Left lung (tissue), 10 donors: ENCODE data around the gene FARP2. TPM values are rescaled to one million over a fixed set of nuclear protein-coding genes. Genes with fewer than 3 reads are reported as not detected.

Experiments
- ATAC-seq: fragments of 200-7000 bp; cut with Tn5 transposase; one replicate; pipeline ENCODE4 v1.9.1; 2020; ENCODE audit warnings: moderate library complexity
- DNase-seq, 4 donors: peaks; one replicate each; pipeline ENCODE4 v3.0.0-alpha.2; 2013 to 2020
- H3K27ac ChIP-seq, 2 donors: fragments of 200-600 bp; sonication (generic) in 1 of 2; one replicate each; pipeline versions ENCODE4 v1.5.0 to v1.8.0; 2020 to 2021
- H3K27me3 ChIP-seq, 2 donors: fragments of 200-600 bp; sonication (generic) in 1 of 2; one replicate each; pipeline versions ENCODE4 v1.5.0 to v1.8.0; 2020 to 2021
- H3K36me3 ChIP-seq, 2 donors: fragments of 200-600 bp; sonication (generic) in 1 of 2; one replicate each; pipeline versions ENCODE4 v1.5.0 to v1.8.0; 2020 to 2021
- H3K4me1 ChIP-seq, 2 donors: fragments of 200-600 bp; one replicate each; pipeline ENCODE4 v1.8.0; 2021
- H3K4me3 ChIP-seq, 2 donors: fragments of 200-600 bp; sonication (generic) in 1 of 2; one replicate each; pipeline versions ENCODE4 v1.5.0 to v1.8.0; 2020 to 2021; ENCODE audit warnings: mild to moderate bottlenecking in 1 of 2
- H3K9me3 ChIP-seq, 2 donors: fragments of 200-600 bp; sonication (generic) in 1 of 2; one replicate each; pipeline versions ENCODE4 v1.5.0 to v1.8.0; 2020 to 2021
- intact Hi-C, 2 donors: fragments of 100-400 bp; cut with DNase I; formaldehyde crosslinking; loops; one replicate each; pipeline versions ENCODE4 v1.11.2 to v1.14.2; 2022
- polyA plus RNA-seq, 6 donors: library from polyadenylated mRNA; unstranded; fragments of 120-200 nt; gene quantifications; one replicate each; pipeline ENCODE4 v1.2.1, GENCODE V29; 2013; ENCODE audit not compliant: insufficient read length in 6 of 6
- total RNA-seq, 2 donors: library from RNA; stranded (reverse); fragmentation: NEBNext Ultra II Directional; extraction: Animal tissue kit (Norgen Biotek cat#: 25700); gene quantifications; one replicate each; pipeline ENCODE4 v1.2.1, GENCODE V29; 2021
- TF ChIP-seq, protein P1 (sequence below), 2 donors: fragments of 200-600 bp; sonication (generic) in 1 of 2; IDR thresholded peaks; one replicate each; pipeline versions ENCODE4 v1.5.0 to v1.8.0; 2021; ENCODE audit warnings: antibody characterized with exemption in 2 of 2
- donor health status: DM: no; HTN: yes; CAD: no.
- donor health status: DM: no; HTN: no; CAD: no.

FARP2 gene
- total and polyA plus RNA-seq, 8 donors, result 32.2 to 54.8 (median 49.9) TPM

DNA sequence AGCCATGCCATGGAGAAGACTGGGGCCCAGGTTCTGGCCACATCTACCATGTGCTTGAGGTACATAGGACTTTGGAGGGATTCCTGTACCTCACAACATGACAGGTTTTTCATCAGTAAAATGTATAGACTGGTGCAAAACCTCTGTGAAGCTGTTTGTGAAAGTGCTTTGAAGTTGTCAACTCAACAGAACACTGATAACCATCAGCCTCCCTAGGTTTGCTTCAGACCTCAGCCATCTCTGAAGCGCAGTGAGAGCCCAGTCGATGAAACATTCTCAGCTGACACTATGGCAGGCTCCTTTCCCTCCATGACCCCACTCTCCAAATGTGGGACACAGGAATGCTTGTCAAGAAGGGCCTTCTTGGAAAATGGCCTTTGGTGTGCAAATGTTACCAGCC lies 113.7 kb downstream of the FARP2 start:
- Histone ChIP-seq H3K9me3 (no peaks in the 10 kb centered on the region), H3K27me3 (no peaks in the 10 kb centered on the region), H3K27ac (no peak overlapping the region), H3K4me1 (no peaks in the 10 kb centered on the region), H3K4me3 (no peak overlapping the region), H3K36me3 (no peaks in the 10 kb centered on the region)
- DNase-seq (no peak), ATAC-seq (no peak)
- intact Hi-C loops, result no loop called here
- TF ChIP-seq, protein P1, sequence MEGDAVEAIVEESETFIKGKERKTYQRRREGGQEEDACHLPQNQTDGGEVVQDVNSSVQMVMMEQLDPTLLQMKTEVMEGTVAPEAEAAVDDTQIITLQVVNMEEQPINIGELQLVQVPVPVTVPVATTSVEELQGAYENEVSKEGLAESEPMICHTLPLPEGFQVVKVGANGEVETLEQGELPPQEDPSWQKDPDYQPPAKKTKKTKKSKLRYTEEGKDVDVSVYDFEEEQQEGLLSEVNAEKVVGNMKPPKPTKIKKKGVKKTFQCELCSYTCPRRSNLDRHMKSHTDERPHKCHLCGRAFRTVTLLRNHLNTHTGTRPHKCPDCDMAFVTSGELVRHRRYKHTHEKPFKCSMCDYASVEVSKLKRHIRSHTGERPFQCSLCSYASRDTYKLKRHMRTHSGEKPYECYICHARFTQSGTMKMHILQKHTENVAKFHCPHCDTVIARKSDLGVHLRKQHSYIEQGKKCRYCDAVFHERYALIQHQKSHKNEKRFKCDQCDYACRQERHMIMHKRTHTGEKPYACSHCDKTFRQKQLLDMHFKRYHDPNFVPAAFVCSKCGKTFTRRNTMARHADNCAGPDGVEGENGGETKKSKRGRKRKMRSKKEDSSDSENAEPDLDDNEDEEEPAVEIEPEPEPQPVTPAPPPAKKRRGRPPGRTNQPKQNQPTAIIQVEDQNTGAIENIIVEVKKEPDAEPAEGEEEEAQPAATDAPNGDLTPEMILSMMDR (IDR thresholded peaks at IDR 0.05), result no peak

DNA sequence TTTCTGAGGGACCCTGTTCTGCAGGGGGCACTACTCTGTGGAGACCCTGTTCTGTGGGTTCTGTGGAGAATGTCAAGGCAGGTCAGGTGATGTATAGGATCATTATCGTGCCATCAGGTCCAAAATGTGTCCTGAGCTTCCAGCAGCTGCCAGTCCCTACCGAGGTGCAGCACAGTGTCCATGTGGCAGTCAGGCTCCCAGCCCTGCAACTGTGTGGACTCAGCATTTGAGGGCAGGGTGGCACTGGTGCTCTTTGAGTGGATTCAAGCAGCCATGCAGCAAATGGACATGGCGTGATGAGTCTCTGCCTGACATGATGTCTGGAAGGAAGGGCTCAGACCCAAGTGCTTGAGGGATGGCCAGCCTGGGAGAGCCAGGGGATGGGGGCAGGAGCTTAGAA lies 117.3 kb downstream of the FARP2 start:
- ATAC-seq (no peak), DNase-seq (no peak)
- TF ChIP-seq, protein P1 (IDR thresholded peaks at IDR 0.05), result no peak
- intact Hi-C loops, result no loop called here
- Histone ChIP-seq H3K27me3 (no peaks in the 10 kb centered on the region), H3K9me3 (no peaks in the 10 kb centered on the region), H3K4me1 (no peaks in the 10 kb centered on the region), H3K36me3 (no peaks in the 10 kb centered on the region), H3K27ac (no peak overlapping the region), H3K4me3 (no peak overlapping the region)

DNA sequence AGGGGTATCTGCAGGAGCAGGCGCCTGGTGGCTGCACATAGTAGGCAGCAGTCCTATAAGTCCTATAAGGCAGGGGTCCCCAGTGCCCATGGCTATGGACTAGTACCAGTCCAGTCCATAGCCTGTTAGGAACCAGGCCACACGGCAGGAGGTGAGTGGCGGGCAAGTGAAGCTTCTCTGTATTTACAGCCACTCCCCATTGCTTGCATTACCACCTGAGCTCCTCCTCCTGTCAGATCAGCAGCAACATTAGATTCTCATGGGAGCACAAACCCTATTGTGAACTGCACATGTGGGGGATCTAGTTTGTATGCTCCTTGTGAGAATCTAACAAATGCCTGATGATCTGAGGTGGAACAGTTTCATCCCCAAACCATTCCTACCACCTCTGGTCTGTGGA lies 119.2 kb downstream of the FARP2 start:
- ATAC-seq, result no peak
- Histone ChIP-seq H3K27ac (no peak overlapping the region), H3K27me3 (no peaks in the 10 kb centered on the region), H3K36me3 (peaks cover 0 to 9% of the 10 kb centered on the region in 2 donors), H3K4me3 (no peak overlapping the region), H3K4me1 (no peaks in the 10 kb centered on the region), H3K9me3 (no peaks in the 10 kb centered on the region)
- intact Hi-C loops, result no loop called here
- no peak for DNase-seq
- TF ChIP-seq, protein P1 (IDR thresholded peaks at IDR 0.05), result no peak

DNA sequence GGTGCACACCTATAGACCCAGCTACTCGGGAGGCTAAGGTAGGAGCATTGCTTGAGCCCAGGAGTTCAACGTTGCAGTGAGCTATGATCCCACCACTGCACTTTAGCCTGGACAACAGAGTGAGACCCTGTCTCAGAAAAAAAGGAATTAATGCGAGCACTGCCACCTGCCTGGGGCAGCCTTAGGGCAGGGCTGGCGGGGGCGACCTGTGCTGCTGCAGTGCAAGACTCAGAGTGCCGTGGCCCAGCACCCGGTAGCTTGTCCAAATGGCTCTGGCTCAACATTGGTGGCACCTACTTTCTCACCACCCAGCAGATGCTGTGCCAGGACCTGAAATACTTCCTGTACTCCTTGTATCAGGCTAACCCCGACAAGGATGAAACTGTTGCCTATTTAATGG lies 122.1 kb downstream of the FARP2 start:
- H3K4me3 ChIP-seq, result no peak overlapping the region
- H3K27me3 ChIP-seq, result no peaks in the 10 kb centered on the region
- TF ChIP-seq, protein P1 (IDR thresholded peaks at IDR 0.05), result no peak
- ATAC-seq, result no peak
- H3K36me3 ChIP-seq, result peaks cover 0 to 9% of the 10 kb centered on the region in 2 donors
- H3K9me3 ChIP-seq, result no peaks in the 10 kb centered on the region
- DNase-seq, result no peak
- intact Hi-C loops, result no loop called here
- no peaks in the 10 kb centered on the region for H3K4me1 ChIP-seq
- no peak overlapping the region for H3K27ac ChIP-seq

DNA sequence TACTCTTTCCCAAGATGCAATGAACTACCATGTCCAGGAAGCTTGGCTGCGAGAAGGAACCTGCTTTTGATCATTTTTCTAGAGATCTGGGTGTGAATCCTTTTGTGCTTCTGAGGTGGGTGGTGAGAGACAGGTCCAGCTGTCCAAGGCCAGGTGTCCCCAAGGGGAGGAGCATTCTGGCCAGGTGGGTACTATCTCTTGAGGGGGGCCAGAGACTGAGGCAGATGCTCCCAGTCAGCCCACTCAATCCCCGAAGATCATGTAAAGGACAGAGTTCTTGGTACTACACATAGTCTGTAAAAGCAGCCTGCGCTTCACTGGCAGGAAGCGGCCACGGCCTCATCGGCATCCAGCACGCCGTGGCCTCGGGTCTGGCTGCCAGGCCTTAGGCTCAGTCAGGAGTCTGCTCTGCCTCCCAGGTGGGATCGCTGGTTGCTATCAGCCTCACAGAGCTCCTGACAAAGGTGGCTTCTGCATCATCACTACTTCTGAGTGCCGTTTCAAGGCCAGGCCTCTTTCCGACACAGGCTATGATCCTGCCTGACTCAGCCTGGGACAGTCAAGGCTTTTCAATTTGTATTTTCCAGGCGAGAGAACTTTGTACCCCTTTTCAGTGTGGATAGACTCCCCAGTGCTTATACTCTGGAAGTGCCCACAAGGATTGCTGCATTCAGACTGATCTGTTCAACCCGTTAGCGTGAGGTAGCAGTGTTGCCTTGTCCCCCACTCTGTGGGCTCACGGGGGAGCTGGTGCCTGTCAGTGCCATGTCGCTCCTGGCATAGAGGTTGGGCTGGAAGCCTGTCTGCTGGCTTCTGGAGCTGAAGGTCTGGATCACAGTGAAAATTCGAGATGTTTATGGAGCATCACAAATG lies 123.2 kb downstream of the FARP2 start:
- H3K27me3 ChIP-seq, result no peaks in the 10 kb centered on the region
- peaks cover 0 to 9% of the 10 kb centered on the region in 2 donors for H3K36me3 ChIP-seq
- no peak overlapping the region for H3K4me3 ChIP-seq
- DNase-seq (no peak), ATAC-seq (no peak)
- H3K4me1 ChIP-seq, result no peaks in the 10 kb centered on the region
- no peaks in the 10 kb centered on the region for H3K9me3 ChIP-seq
- TF ChIP-seq, protein P1 (IDR thresholded peaks at IDR 0.05), result no peak
- no peak overlapping the region for H3K27ac ChIP-seq
- intact Hi-C loops, result no loop called here
